ENCODE data around the gene MGAT4C.

- TF ChIP-seq CTCF (IDR thresholded peaks at IDR 0.05) (no peak), POLR2A (IDR thresholded peaks at IDR 0.05) (no peak)
Observed at GRCh38 chr12:85963326-85963725, 292.9 kb downstream of the MGAT4C start.

Measured in adrenal gland (tissue), 5 donors.